Activated T-cell treated with anti-CD3 and anti-CD28 coated beads, Interleukin-2, amount 50 U/mL, for 48 hours (primary cell): ENCODE results near the gene KRT80.

ENCODE experiments used
- DNase-seq, 2 experiments: peaks; one replicate each; pipeline ENCODE4 v3.0.0-alpha.2; 2020

The KRT80 gene

GRCh38 chr12:52228366-52228765 is 36.6 kb upstream of the KRT80 start:
- DNase-seq = no peak

DNA sequence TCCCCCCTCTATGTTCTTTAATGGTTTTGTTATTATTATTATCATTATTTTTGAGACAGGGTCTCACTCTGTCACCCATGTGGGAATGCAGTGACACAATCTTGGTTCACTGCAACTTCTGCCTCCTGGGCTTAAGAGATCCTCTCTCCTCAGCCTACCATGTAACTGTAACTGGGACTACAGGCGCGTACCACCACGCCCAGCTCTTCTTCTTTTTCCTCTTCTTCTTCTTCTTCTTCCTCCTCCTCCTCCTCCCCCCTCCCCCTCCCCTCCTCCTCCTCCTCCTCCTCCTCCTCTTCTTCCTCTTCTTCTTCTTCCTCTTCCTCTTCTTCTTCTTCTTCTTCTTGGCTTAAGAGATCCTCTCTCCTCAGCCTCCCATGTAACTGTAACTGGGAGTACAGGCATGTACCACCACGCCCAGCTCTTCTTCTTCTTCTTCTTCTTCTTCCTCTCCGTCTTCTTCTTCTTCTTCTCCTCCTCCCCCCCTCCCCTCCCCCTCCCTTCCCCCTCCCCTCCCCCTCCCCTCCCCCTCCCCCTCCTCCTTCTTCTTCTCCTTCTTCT is 35.9 kb upstream of the KRT80 start:
- no peak for DNase-seq

DNA sequence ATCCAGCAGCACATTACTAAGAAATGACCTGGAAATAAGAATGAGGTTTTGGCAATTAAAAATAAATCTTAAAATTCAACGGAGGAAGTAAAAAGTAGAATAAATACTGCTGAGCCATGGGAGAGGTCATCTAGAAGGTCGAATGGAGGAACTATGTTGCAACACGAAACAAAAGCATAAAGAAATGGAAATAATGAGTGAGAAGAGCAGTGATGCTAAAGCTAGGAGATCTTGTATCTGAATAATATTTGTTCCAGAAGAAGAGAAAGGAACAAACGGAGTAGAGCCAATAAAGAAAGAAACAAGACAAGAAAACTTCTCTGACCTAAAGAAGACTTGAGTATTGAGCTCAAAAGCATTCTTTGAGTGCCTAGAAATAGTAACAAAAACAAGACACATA is 34.6 kb upstream of the KRT80 start:
- no peak for DNase-seq

- DNase-seq = no peak
These were observed 33.9 kb upstream of the KRT80 start for GRCh38 chr12:52225752-52226151.

- no peak for DNase-seq
These were observed 32.3 kb upstream of the KRT80 start for GRCh38 chr12:52224151-52224550.

DNA sequence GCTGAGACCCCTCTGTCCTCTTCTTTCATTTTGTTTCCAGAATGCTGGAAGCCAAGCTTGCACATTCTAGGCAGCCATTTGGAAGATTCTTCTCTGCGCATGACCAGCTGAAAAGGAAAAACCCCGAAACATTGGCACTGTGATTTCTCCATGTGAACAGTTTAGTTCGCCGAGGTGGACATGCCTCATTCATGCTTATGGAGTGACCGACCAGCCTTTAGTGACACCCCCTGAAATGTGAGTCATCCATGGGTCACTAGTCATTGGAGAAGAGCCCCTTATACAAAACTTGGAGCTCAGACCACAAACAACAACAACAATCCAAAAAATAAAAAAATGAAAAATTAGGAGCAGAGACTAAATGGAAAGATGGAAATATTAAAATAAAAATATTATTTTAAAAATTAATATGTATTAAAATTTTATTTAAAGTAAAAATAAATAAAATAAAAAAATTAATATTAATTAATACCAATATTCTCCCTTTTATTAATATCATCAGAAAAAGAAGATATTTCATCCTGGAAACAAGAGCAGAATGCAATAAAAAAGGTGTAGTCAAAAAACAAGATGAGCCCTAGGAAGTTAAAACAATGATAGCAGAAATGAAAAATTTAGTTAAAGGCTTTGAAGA is 31.7 kb upstream of the KRT80 start:
- no peak for DNase-seq

DNA sequence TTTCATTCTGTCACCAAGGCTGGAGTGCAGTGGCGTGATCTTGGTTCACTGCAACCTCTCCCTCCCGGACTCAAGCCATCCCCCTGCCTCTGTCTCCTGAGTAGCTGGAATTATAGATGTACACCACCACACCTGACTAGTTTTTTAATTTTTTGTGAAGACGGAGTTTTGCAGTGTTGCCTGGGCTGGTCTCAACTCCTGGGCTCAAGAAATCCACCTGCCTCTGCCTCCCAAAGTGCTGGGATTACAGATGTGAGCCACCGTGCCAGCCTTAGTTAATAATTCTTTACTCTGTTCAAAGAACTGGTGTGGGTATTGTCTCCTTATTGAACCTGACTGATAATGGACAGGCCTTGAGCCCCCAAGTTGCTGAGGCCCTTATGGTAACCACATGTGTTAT is 30.9 kb upstream of the KRT80 start:
- no peak for DNase-seq

GRCh38 chr12:52221912-52222457 is 30.2 kb upstream of the KRT80 start:
- peak; percentile 87 to 88 for DNase-seq

DNA sequence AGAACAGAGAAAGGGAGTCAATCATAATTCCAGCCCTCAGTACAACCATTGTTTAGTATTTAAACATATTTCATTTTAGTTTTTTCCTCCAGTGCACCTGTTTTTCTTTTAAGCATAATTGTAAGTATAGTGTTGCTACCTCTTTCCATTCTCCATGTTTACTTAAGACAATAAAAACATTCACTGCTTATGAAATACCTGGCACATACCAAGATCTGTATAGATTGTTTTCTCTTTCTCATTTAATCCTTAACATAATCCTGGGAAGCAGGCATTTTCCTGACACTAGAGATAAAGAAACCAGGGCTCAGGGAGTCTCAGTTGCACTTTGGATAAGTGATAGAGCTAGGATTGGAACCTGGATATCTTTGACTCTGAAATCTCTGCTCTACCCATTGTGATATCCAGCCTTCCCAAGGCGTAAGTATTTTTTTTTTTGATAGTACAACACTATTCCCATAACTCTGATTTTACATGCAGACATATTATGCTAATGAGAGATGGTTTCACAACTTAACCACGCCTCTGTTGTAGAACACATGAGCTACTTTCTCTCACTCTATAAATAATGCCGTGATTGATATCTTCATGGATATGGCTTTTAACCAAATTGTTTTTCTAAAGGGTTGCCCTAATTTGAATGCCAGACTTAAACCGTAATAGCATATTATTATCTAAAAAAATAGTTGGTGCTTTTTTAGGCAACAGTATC is 29.4 kb upstream of the KRT80 start:
- no peak for DNase-seq

GRCh38 chr12:52220477-52220876 is 28.7 kb upstream of the KRT80 start:
- DNase-seq = no peak

DNA sequence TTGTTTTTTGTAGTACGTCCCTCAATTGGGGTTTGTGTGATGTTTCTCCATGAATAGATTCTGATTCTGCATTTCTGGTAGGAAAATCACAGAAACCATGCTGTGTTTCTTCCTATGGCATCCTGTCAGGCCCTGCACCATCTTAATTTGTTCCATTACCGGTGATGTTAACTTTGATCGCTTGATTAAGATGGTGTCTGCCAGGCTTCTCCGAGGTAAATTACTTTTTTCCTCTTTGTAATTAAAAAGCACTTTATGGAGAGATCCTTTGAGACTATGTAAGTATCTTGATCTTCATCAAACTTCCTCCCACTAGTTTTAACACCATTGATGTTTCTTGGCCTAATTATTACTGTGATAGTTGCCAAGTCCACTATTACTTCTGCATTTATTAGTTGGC is 26.2 kb upstream of the KRT80 start:
- no peak for DNase-seq

DNA sequence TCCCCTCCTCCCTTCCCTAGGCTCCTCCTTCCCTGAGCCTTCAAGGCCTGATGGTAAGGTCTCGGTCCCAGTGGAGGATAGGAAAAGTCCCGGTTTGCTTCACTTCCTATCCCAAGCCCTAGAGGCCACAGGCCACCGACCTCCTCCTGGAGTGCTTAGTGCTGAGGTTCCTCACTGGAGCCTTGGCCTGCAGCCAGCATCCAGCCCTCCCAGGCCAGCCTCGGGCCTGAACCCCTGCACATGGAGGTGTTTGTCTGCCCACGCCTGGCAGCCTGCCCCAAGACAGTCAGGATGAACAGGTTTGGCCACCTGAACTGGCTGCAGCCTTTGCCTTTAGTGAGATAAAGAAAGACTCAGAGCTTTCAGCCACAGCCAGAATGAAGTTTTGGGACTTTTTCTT is 25.4 kb upstream of the KRT80 start:
- DNase-seq = no peak

- DNase-seq = no peak
These were observed 25.0 kb upstream of the KRT80 start for GRCh38 chr12:52216807-52217206.

GRCh38 chr12:52216100-52216499 is 24.3 kb upstream of the KRT80 start:
- no peak for DNase-seq

- DNase-seq = no peak
These were observed 23.8 kb upstream of the KRT80 start for GRCh38 chr12:52215587-52216031.

DNA sequence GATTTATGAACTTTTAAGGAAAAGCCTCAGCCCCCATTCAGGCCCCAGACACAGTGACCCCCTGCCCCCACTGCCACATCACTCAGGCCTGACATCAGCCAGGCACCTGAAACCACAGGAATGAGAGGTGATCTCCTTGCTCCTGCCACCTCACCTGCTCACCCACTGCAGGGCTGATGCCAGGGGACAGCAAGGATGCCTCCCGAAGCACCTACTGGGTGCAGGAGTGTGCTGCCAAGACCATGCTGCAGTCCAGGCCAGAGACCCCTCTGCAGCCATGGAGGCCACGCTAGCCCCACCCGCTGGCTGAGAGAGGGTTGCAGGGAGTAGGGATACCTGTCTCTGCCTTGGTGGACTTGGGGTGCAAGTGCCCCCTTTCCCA is 22.6 kb upstream of the KRT80 start:
- no peak for DNase-seq

GRCh38 chr12:52213564-52214420 is 22.0 kb upstream of the KRT80 start:
- peak; percentile 75 to 81 for DNase-seq

GRCh38 chr12:52212701-52213563 is 21.1 kb upstream of the KRT80 start:
- no peak for DNase-seq

- DNase-seq = no peak
These were observed 20.1 kb upstream of the KRT80 start for GRCh38 chr12:52211716-52212585.

DNA sequence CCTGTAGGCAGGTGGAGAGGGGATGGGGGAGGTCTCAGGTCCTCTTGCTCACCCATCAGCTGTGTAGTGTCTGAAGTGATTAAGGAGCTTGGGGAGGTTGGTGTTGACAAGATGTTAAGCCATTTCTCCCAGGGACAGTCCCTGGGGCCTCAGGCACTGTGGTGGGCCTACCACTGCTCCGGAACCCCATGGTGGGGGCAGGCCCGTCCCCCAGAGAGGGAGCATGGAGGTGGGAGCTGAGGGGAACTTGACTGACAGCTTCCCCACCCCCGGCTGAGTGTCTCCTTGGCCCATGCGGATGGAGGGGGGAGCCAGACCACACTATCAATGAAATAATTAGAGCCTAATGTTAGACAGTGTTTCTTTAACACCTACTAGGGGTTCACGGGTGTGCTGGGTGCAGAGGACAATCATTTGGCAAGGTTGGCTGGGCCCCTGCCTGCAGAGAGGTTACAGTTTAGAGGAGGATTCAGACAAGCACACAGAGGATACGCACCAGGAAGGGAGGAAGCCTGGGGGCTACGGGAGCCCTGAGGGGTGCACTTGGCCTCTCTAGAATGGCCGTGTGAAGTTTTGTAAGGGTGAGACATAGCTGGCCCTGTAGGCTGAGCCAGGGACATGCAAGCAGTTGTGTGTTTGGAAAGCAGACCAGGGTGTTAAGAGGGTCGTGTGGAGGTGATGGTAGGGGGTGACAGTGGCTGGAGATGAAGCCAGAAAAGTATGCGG is 19.3 kb upstream of the KRT80 start:
- DNase-seq = no peak
